ENCODE measurements around the gene ANKZF1. TPM values are rescaled to one million over a fixed set of nuclear protein-coding genes. Genes with fewer than 3 reads are reported as not detected.
A peak's percentile ranks its signal among the peaks of the same experiment; 100 is the strongest.

Gene ANKZF1
- total RNA-seq, 1 donor from 2014 or later: 43.8 TPM

- Mint-ChIP-seq H3K4me1 (ENCODE audit: low read depth, unreplicated experiment) (peaks cover 34% of the 10 kb centered on the region), H3K27me3 (ENCODE audit: low read depth, unreplicated experiment) (no peaks in the 10 kb centered on the region), H3K9me3 (ENCODE audit: unreplicated experiment) (no peaks in the 10 kb centered on the region), H3K27ac (ENCODE audit: unreplicated experiment) (peak overlapping the region; percentile 95), H3K36me3 (ENCODE audit: low read depth, unreplicated experiment) (peaks cover 13% of the 10 kb centered on the region), H3K4me3 (ENCODE audit: unreplicated experiment) (peak overlapping the region; percentile 89)
- peaks cover 4% of the 10 kb centered on the region for H4K20me1 ChIP-seq (ENCODE audit: insufficient read depth, low read length)
- TF ChIP-seq CTCF (IDR thresholded peaks at IDR 0.05; ENCODE audit: insufficient read depth, low read depth, low read length) (no peak), EZH2 (IDR thresholded peaks at IDR 0.05; ENCODE audit: insufficient read depth, low read length) (no peak)
- H3K4me1 ChIP-seq (ENCODE audit: insufficient read depth, low read length): peaks cover 24% of the 10 kb centered on the region
- DNase-seq (ENCODE audit: low read depth) (no peak), FAIRE-seq (no peak)
- H3K9me3 ChIP-seq (ENCODE audit: insufficient read depth, low read depth, low read length): no peaks in the 10 kb centered on the region
- H3K27ac ChIP-seq (ENCODE audit: low read depth, low read length): peak overlapping the region; percentile 92
- peak overlapping the region; percentile 69 for H2AFZ ChIP-seq (ENCODE audit: low read depth, low read length)
- peaks cover 13% of the 10 kb centered on the region for H3K79me2 ChIP-seq (ENCODE audit: insufficient read depth, low read length)
- peak overlapping the region; percentile 74 for H3K4me3 ChIP-seq (ENCODE audit: insufficient read depth, low read depth, low read length)
- H3K27me3 ChIP-seq (ENCODE audit: insufficient read depth, low read length): no peaks in the 10 kb centered on the region
- H3K9ac ChIP-seq (ENCODE audit: low read length): peak overlapping the region; percentile 92
- peak overlapping the region; percentile 100 for H3K4me2 ChIP-seq (ENCODE audit: low read length)
- no peaks in the 10 kb centered on the region for H3K36me3 ChIP-seq (ENCODE audit: insufficient read depth, low read length)
These were observed 50.4 kb downstream of the ANKZF1 start for GRCh38 chr2:219279916-219280516.

GRCh38 chr2:219280651-219281050, 51.0 kb downstream of the ANKZF1 start:
- no peaks in the 10 kb centered on the region for H3K36me3 ChIP-seq (ENCODE audit: insufficient read depth, low read length)
- H3K4me3 Mint-ChIP-seq (ENCODE audit: unreplicated experiment): peak overlapping the region; percentile 89
- peaks cover 4% of the 10 kb centered on the region for H4K20me1 ChIP-seq (ENCODE audit: insufficient read depth, low read length)
- H3K27ac ChIP-seq (ENCODE audit: low read depth, low read length): peak overlapping the region; percentile 92
- peak overlapping the region; percentile 100 for H3K4me2 ChIP-seq (ENCODE audit: low read length)
- peak overlapping the region; percentile 95 for H3K27ac Mint-ChIP-seq (ENCODE audit: unreplicated experiment)
- H3K4me1 ChIP-seq (ENCODE audit: insufficient read depth, low read length): peaks cover 27% of the 10 kb centered on the region
- H3K4me1 Mint-ChIP-seq (ENCODE audit: low read depth, unreplicated experiment): peaks cover 38% of the 10 kb centered on the region
- H3K9ac ChIP-seq (ENCODE audit: low read length): peak overlapping the region; percentile 92
- no peak overlapping the region for H3K4me3 ChIP-seq (ENCODE audit: insufficient read depth, low read depth, low read length)
- DNase-seq (ENCODE audit: low read depth) (no peak), FAIRE-seq (no peak)
- H3K27me3 Mint-ChIP-seq (ENCODE audit: low read depth, unreplicated experiment): no peaks in the 10 kb centered on the region
- no peaks in the 10 kb centered on the region for H3K9me3 Mint-ChIP-seq (ENCODE audit: unreplicated experiment)
- no peaks in the 10 kb centered on the region for H3K27me3 ChIP-seq (ENCODE audit: insufficient read depth, low read length)
- TF ChIP-seq EZH2 (IDR thresholded peaks at IDR 0.05; ENCODE audit: insufficient read depth, low read length) (no peak), CTCF (IDR thresholded peaks at IDR 0.05; ENCODE audit: insufficient read depth, low read depth, low read length) (no peak)
- H2AFZ ChIP-seq (ENCODE audit: low read depth, low read length): no peak overlapping the region
- H3K79me2 ChIP-seq (ENCODE audit: insufficient read depth, low read length): peaks cover 13% of the 10 kb centered on the region
- peaks cover 13% of the 10 kb centered on the region for H3K36me3 Mint-ChIP-seq (ENCODE audit: low read depth, unreplicated experiment)
- no peaks in the 10 kb centered on the region for H3K9me3 ChIP-seq (ENCODE audit: insufficient read depth, low read depth, low read length)

GRCh38 chr2:219281588-219281987, 52.0 kb downstream of the ANKZF1 start:
- Histone ChIP-seq H4K20me1 (ENCODE audit: insufficient read depth, low read length) (peaks cover 4% of the 10 kb centered on the region), H3K9ac (ENCODE audit: low read length) (no peak overlapping the region), H3K9me3 (ENCODE audit: insufficient read depth, low read depth, low read length) (no peaks in the 10 kb centered on the region), H3K4me1 (ENCODE audit: insufficient read depth, low read length) (peaks cover 34% of the 10 kb centered on the region), H3K36me3 (ENCODE audit: insufficient read depth, low read length) (no peaks in the 10 kb centered on the region), H2AFZ (ENCODE audit: low read depth, low read length) (no peak overlapping the region), H3K4me3 (ENCODE audit: insufficient read depth, low read depth, low read length) (no peak overlapping the region), H3K27ac (ENCODE audit: low read depth, low read length) (no peak overlapping the region), H3K27me3 (ENCODE audit: insufficient read depth, low read length) (no peaks in the 10 kb centered on the region), H3K79me2 (ENCODE audit: insufficient read depth, low read length) (peaks cover 13% of the 10 kb centered on the region), H3K4me2 (ENCODE audit: low read length) (no peak overlapping the region)
- H3K9me3 Mint-ChIP-seq (ENCODE audit: unreplicated experiment): no peaks in the 10 kb centered on the region
- FAIRE-seq (no peak), DNase-seq (ENCODE audit: low read depth) (no peak)
- H3K27me3 Mint-ChIP-seq (ENCODE audit: low read depth, unreplicated experiment): no peaks in the 10 kb centered on the region
- peaks cover 18% of the 10 kb centered on the region for H3K36me3 Mint-ChIP-seq (ENCODE audit: low read depth, unreplicated experiment)
- H3K4me1 Mint-ChIP-seq (ENCODE audit: low read depth, unreplicated experiment): peaks cover 44% of the 10 kb centered on the region
- no peak overlapping the region for H3K4me3 Mint-ChIP-seq (ENCODE audit: unreplicated experiment)
- no peak overlapping the region for H3K27ac Mint-ChIP-seq (ENCODE audit: unreplicated experiment)
- TF ChIP-seq EZH2 (IDR thresholded peaks at IDR 0.05; ENCODE audit: insufficient read depth, low read length): no peak
- TF ChIP-seq CTCF (IDR thresholded peaks at IDR 0.05; ENCODE audit: insufficient read depth, low read depth, low read length): no peak

Data from astrocyte (in vitro differentiated cells and primary cell).